Liver (tissue), 9 donors: ENCODE measurements around the gene MAGEC2. TPM values are rescaled to one million over a fixed set of nuclear protein-coding genes. Genes with fewer than 3 reads are reported as not detected.

Experiments used
- DNase-seq: peaks from one replicate; pipeline ENCODE4 v3.0.0-alpha.2; 2017; ENCODE audit warnings: low spot score
- H3K27ac ChIP-seq, 2 donors: one replicate each; pipeline ENCODE4 v1.7.0; 2013; ENCODE audit warnings: inconsistent platforms in 2 of 2, low read length in 2 of 2, control low read depth in 1 of 2, low read depth in 1 of 2, mild to moderate bottlenecking in 1 of 2
- H3K27me3 ChIP-seq, 4 donors: one replicate each; pipeline versions ENCODE4 v1.6.1 to v1.7.0; 2013; ENCODE audit warnings: low read length in 3 of 4, inconsistent platforms in 1 of 4, mild to moderate bottlenecking in 1 of 4, moderate library complexity in 1 of 4; ENCODE audit not compliant: control insufficient read depth in 4 of 4, insufficient read depth in 4 of 4
- H3K36me3 ChIP-seq, 4 donors: one replicate each; pipeline versions ENCODE4 v1.6.1 to v1.7.0; 2013; ENCODE audit warnings: low read length in 3 of 4, mild to moderate bottlenecking in 3 of 4, low read depth in 1 of 4, moderate library complexity in 1 of 4; ENCODE audit not compliant: control insufficient read depth in 4 of 4, insufficient read depth in 3 of 4
- H3K4me1 ChIP-seq, 4 donors: one replicate each; pipeline versions ENCODE4 v1.6.1 to v1.7.0; 2013; ENCODE audit warnings: low read length in 3 of 4, mild to moderate bottlenecking in 3 of 4, moderate library complexity in 1 of 4; ENCODE audit not compliant: control insufficient read depth in 4 of 4, insufficient read depth in 4 of 4
- H3K4me3 ChIP-seq, 3 donors: one replicate each; pipeline versions ENCODE4 v1.6.1 to v1.7.0; 2013; ENCODE audit warnings: low read length in 3 of 3, control low read depth in 1 of 3, low read depth in 1 of 3, mild to moderate bottlenecking in 1 of 3
- H3K9ac ChIP-seq, 2 donors: one replicate each; pipeline ENCODE4 v1.7.0; 2013; ENCODE audit warnings: low read length in 2 of 2, mild to moderate bottlenecking in 2 of 2, moderate library complexity in 2 of 2, control low read depth in 1 of 2, low read depth in 1 of 2
- H3K9me3 ChIP-seq, 4 donors: one replicate each; pipeline versions ENCODE4 v1.6.1 to v1.7.0; 2013; ENCODE audit warnings: low read length in 3 of 4; ENCODE audit not compliant: control insufficient read depth in 4 of 4
- ATF3 ChIP-seq: IDR thresholded peaks from 2 replicates; pipeline ENCODE4 v1.6.1; 2016; ENCODE audit warnings: antibody characterized with exemption
- CTCF ChIP-seq: fragments of 150-350 bp; IDR thresholded peaks from 2 replicates; pipeline ENCODE4 v1.5.1; 2017; ENCODE audit warnings: improper control_type of control experiment, low read depth, low read length; ENCODE audit not compliant: missing input control
- EGR1 ChIP-seq, 2 donors: IDR thresholded peaks; 2 replicates each; pipeline ENCODE4 v1.6.1; 2016 to 2018; ENCODE audit warnings: antibody characterized with exemption in 2 of 2, low read depth in 2 of 2
- FOXA1 ChIP-seq: IDR thresholded peaks from 2 replicates; pipeline ENCODE4 v1.6.1; 2016; ENCODE audit warnings: antibody characterized with exemption
- FOXA2 ChIP-seq: IDR thresholded peaks from 2 replicates; pipeline ENCODE4 v1.6.1; 2016; ENCODE audit warnings: antibody characterized with exemption
- GABPA ChIP-seq, 2 donors: IDR thresholded peaks in 1 of 2; conservative IDR thresholded peaks in 1 of 2; 2 replicates each; pipeline ENCODE4 v1.6.1; 2016; ENCODE audit warnings: antibody characterized with exemption in 2 of 2, mild to moderate bottlenecking in 1 of 2, moderate library complexity in 1 of 2
- HNF4G ChIP-seq: IDR thresholded peaks from 2 replicates; pipeline ENCODE4 v1.6.1; 2016; ENCODE audit warnings: antibody characterized with exemption
- MAX ChIP-seq: IDR thresholded peaks from 2 replicates; pipeline ENCODE4 v1.6.1; 2016; ENCODE audit warnings: antibody characterized with exemption
- REST ChIP-seq: IDR thresholded peaks from 2 replicates; pipeline ENCODE4 v1.6.1; 2016; ENCODE audit warnings: antibody characterized with exemption, mild to moderate bottlenecking
- RXRA ChIP-seq, 2 donors: IDR thresholded peaks; 2 replicates each; pipeline ENCODE4 v1.6.1; 2017 to 2018; ENCODE audit warnings: antibody characterized with exemption in 2 of 2, mild to moderate bottlenecking in 1 of 2
- TAF1 ChIP-seq: conservative IDR thresholded peaks from 2 replicates; pipeline ENCODE4 v1.6.1; 2016; ENCODE audit warnings: antibody characterized with exemption, mild to moderate bottlenecking
- ZBTB33 ChIP-seq: IDR thresholded peaks from 2 replicates; pipeline ENCODE4 v1.6.1; 2016; ENCODE audit warnings: antibody characterized with exemption
- WGBS: extraction: QIAGEN DNeasy Blood & Tissue Kit; methylation state at CpG from one replicate; pipeline ENCODE4 v1.1.7; 2013; 5-methylcytosine and 5-hydroxymethylcytosine counted together
- polyA plus RNA-seq, 2 donors: library from polyadenylated mRNA; stranded (reverse) in 1 of 2; unstranded in 1 of 2; fragments of 200-250 nt in 1 of 2; fragments of >200 nt in 1 of 2; fragmentation: Nextera tagmentation in 1 of 2; extraction: Ambion mirVana in 1 of 2; gene quantifications; one replicate each; pipeline versions ENCODE4 v1.2.1 to v1.2.3, GENCODE V29; 2013 to 2015
- total RNA-seq, 2 donors: library from RNA; depleted of rRNA; stranded (reverse); fragments of >200 nt; gene quantifications; one replicate each; pipeline ENCODE4 v1.2.3, GENCODE V29; 2014
- donor health status: healthy.
- donor health status: healthy.
- donor health status: healthy.
- donor health status: healthy.
- donor health status: healthy.

Gene MAGEC2
- total RNA-seq (not detected), polyA plus RNA-seq (not detected)

GRCh38 chrX:142204522-142205433 lies at the start of gene MAGEC2:
Gene MAGEC2, minus strand, starts transcription at chrX:142205290. Its CDS starts 1,303 bp downstream, at chrX:142203987.
- no peaks in the 10 kb centered on the region for H3K4me1 ChIP-seq
- no peaks in the 10 kb centered on the region for H3K36me3 ChIP-seq
- H3K4me3 ChIP-seq = no peak within 1 kb of the TSS
- H3K27me3 ChIP-seq = no peaks in the 10 kb centered on the region
- WGBS = 88% methylated on average over 28 of the region's 28 CpGs
- TF ChIP-seq REST (no peak), FOXA2 (no peak)
- no peak within 1 kb of the TSS for H3K9ac ChIP-seq
- no peaks in the 10 kb centered on the region for H3K9me3 ChIP-seq
- H3K27ac ChIP-seq = no peak within 1 kb of the TSS
- DNase-seq = no peak

GRCh38 chrX:142251680-142252079 lies 46.6 kb upstream of the MAGEC2 start:
- Histone ChIP-seq H3K4me3 (no peak overlapping the region), H3K4me1 (no peaks in the 10 kb centered on the region), H3K36me3 (no peaks in the 10 kb centered on the region), H3K27me3 (no peaks in the 10 kb centered on the region), H3K9ac (no peak overlapping the region), H3K27ac (no peak overlapping the region), H3K9me3 (no peaks in the 10 kb centered on the region)
- WGBS = 66% methylated on average over 4 of the region's 4 CpGs
- TF ChIP-seq ZBTB33 (no peak), MAX (no peak), ATF3 (no peak), EGR1 (IDR thresholded peaks at IDR 0.05; ENCODE audit: low read depth in 2 of 2) (no peak), FOXA1 (no peak), GABPA (IDR thresholded peaks at IDR 0.05 in 1 of 2, conservative IDR thresholded peaks at IDR 0.05 in 1 of 2) (no peak), HNF4G (no peak), TAF1 (no peak), RXRA (IDR thresholded peaks at IDR 0.05) (no peak), CTCF (no peak)
- no peak for DNase-seq
